LNCaP clone FGC (cell line): ENCODE data around the gene MRPS15.
"Not testable (repeated sequence)": the region's sequence is repeated elsewhere in the genome, so short reads cannot be mapped to it uniquely, and the experiment has no call there.

Source experiments
- DNase-seq: peaks from one replicate; pipeline ENCODE4 v3.0.0-alpha.2; 2011; ENCODE audit warnings: low read depth
- H3K4me3 ChIP-seq: 2 replicates; pipeline ENCODE4 v1.5.1; 2011; ENCODE audit warnings: mild to moderate bottlenecking, low read depth, low read length, control low read depth
- CTCF ChIP-seq: IDR thresholded peaks from 2 replicates; pipeline ENCODE4 v1.5.1; 2012; ENCODE audit warnings: mild to moderate bottlenecking; ENCODE audit not compliant: control insufficient read depth, insufficient read depth; ENCODE audit errors: extremely low read depth

MRPS15 gene

DNA sequence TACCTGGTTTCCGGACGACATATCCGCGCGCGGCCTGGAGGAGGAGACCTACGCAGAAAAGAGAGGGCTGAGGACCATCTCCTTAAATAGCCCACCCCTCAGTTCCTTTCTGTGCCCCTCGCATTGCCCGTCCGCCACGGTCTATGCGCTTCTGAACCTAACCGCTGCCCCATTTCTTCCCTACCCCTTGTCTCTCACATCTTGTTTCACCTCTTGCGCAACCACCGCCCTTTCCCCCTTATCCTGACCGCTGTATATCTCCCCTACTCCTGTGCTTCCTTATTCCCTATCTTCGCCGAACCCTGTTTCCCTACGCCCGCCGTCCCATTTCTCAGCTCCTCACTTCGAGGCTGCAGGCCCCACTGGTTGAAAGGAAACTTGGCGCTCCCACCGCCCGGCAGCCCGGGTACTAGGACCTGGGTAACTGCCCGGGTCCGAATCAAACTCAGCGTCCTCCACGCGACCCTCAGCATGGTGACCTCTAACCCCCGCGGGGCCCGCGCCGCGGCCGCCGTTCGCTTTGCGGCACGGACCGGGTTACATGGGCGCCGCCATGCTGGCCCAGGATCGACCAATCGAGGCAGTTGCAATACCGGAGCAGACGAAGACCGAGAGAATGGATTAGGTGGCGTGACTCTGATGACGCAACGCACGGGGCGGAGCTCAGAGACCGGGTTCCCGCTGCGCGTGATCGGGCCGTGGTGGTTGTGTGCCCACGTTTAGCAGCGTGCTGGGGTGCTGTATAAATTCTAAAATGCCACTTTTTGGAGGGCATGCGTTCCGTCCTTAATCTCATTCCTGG lies at the start of gene MRPS15:
Gene MRPS15 (minus strand): TSS at position 582 of the 802 bp plus-strand sequence. CDS start 109 bp downstream, at position 473.
- H3K4me3 ChIP-seq: peak within 1 kb of the TSS; percentile 99
- DNase-seq: peak; percentile 74
- no peak for TF ChIP-seq CTCF

DNA sequence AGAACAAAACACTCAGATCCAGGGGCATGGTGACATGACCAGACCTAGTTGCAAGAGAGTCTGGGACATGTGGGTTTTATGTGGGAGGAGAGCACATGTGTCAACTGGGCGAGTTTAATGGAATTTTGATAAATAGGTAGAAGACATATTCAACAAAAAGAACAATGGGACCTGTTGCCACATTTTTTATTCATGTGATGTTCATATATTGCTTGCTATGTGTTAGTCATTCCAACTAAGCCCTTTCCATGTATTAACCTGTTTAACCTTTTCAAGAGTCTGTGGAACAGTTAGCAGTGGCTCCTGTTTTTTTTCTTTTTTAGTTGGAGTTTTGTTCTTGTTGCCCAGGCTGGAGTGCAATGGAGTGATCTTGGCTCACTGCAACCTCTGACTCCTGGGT lies 48.7 kb upstream of the MRPS15 start:
- no peak overlapping the region for H3K4me3 ChIP-seq
- no peak for TF ChIP-seq CTCF
- no peak for DNase-seq

GRCh38 chr1:36511804-36512798 lies 47.9 kb upstream of the MRPS15 start:
- H3K4me3 ChIP-seq: no peak overlapping the region
- no peak for TF ChIP-seq CTCF
- no peak for DNase-seq

- not testable (repeated sequence) for DNase-seq, H3K4me3 ChIP-seq
Measured at GRCh38 chr1:36511220-36511619, 47.0 kb upstream of the MRPS15 start.

DNA sequence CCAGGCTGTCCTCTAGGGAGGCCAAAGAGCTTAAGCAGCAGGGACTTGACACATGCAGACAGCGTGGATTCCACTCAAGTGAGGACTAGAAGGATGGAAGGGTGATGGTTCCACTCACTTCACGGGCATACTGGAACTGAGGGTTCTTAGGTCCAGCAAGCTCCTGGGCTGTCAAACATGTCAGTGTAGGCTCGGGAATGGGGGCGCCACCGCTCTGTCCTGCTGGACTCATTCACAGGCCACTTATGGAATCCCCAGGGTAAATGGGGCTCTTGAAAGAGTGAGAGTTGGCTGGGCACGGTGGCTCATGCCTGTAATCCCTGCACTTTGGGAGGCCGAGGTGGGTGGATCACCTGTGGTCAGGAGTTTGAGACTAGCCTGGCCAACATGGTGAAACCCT lies 46.2 kb upstream of the MRPS15 start:
- no peak for TF ChIP-seq CTCF
- no peak overlapping the region for H3K4me3 ChIP-seq
- DNase-seq: no peak

DNA sequence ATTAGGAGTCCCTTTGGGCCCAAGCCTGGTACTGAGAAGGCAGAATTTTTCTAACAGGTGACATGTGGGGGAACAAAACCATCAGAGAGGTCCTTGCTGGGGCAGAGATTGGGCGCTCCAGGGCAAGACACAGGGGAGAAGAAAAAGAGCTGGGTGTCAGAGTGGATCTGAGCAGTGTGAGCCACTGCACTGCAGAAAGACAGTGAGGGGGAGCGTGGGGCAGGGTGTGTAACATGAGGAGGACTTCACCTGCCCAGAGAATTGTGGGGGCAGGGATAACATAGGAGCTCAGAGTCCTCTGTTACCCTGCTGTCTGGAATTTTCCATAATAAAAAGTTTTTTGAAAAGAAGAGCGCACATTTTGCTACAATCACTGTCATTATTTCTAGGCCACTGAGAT lies 44.1 kb upstream of the MRPS15 start:
- H3K4me3 ChIP-seq: no peak overlapping the region
- no peak for DNase-seq
- no peak for TF ChIP-seq CTCF

DNA sequence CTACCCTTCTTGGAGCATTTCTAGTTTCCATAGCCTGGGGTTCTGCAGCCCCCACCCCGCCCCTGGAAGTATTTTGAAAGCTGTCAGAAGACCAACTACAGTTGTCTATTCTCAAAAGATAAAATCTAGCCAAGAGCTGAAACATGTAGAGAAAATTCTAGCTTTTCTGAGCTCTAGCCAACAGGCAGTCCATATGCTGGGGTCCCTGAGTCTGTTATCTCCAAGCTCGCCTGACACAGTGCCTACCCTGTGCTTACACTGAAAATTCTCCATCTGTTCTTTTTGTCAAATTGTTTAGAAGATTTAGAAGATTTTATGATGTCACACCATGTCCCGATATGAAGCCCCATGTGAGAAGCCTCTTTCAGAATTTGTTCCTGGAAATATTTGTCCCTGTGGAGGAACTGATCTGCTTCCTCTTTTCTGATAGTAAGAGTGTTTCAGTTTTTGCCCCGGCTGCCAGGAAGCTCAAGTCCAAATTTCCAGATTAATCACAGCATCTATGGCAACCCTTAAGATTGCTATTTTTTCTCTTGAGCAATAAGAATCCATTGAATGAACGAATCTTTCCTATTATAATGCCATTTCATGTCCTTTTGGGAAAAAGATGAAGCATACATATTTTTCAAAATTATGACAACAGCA lies 42.2 kb upstream of the MRPS15 start:
- TF ChIP-seq CTCF: no peak

More for the DNA sequence above, 42.2 kb upstream of the MRPS15 start:
- no peak overlapping the region for H3K4me3 ChIP-seq
- DNase-seq: no peak
